Bronchial epithelial cell (primary cell): ENCODE results near the gene POLN. TPM values are rescaled to one million over a fixed set of nuclear protein-coding genes. Genes with fewer than 3 reads are reported as not detected.

Experiments
- DNase-seq: peaks from one replicate; pipeline ENCODE4 v3.0.0-alpha.2; 2010; ENCODE audit warnings: low read depth
- FAIRE-seq: peaks from 2 replicates; lab custom pipeline; 2011; peaks lifted over from hg19 to GRCh38; lab: Jason Lieb, UNC
- H3K27me3 ChIP-seq: 2 replicates; pipeline ENCODE4 v1.5.1; 2011; ENCODE audit warnings: low read length; ENCODE audit not compliant: control insufficient read depth, insufficient read depth
- H3K36me3 ChIP-seq: 2 replicates; pipeline ENCODE4 v1.5.1; 2011; ENCODE audit warnings: low read length; ENCODE audit not compliant: control insufficient read depth, insufficient read depth
- H3K4me3 ChIP-seq: 2 replicates; pipeline ENCODE4 v1.5.1; 2011; ENCODE audit warnings: mild to moderate bottlenecking, low read depth, low read length, control low read depth
- total RNA-seq: library from RNA; depleted of rRNA; stranded (reverse); fragments of >200 nt; gene quantifications from 2 replicates; pipeline ENCODE4 v1.2.1, GENCODE V29; 2014
- TF ChIP-seq, protein P1 (sequence below): IDR thresholded peaks from 2 replicates; pipeline ENCODE4 v1.5.1; 2011; ENCODE audit warnings: mild to moderate bottlenecking, moderate library complexity, low read length, control low read depth, inconsistent platforms; ENCODE audit not compliant: insufficient read depth, severe bottlenecking

The POLN gene
- total RNA-seq, 1 donor from 2014 or later, result 1.6 TPM

DNA sequence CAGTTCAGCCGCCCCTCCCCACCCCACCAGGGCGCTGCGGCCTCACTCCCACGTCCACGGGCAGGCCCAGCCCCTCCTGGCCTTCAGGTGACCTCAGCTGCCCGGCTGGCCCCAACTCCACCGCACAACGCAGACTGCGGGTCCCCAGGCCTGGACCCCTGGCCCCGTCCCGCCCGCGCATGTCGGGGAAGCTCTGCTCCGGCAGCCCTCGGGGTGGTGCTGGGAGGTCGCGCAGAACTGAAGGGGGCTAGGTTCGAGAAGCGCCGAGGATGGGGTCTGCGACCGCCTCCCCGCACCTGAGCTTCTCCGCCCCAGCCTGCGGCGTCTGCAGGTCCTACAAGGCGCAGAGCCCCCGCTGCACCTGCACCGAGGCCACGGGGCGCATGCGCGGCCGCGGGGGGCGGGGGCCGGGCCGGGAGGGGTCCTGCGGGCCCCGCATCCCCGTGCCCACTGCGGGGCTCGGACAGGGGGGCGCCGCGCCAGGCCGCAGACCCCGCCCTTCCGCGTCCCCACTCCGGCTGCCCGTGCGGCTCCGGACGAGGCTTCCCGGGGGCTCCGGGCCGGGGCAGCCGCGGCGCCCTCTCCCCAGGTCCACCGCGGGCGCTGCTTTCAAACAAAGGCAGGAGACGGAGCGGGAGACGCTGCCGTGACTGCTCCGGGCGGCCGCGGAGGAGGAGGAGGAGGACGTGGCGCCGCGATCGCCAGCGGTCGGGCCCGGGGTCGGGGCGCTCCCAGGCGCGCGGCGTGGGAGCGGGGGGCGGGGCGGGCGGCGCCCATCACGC is 183.5 kb downstream of the POLN start:
- Histone ChIP-seq H3K27me3 (peaks cover 15% of the 10 kb centered on the region), H3K36me3 (no peaks in the 10 kb centered on the region), H3K4me3 (no peak overlapping the region)
- no peak for FAIRE-seq
- TF ChIP-seq, protein P1, sequence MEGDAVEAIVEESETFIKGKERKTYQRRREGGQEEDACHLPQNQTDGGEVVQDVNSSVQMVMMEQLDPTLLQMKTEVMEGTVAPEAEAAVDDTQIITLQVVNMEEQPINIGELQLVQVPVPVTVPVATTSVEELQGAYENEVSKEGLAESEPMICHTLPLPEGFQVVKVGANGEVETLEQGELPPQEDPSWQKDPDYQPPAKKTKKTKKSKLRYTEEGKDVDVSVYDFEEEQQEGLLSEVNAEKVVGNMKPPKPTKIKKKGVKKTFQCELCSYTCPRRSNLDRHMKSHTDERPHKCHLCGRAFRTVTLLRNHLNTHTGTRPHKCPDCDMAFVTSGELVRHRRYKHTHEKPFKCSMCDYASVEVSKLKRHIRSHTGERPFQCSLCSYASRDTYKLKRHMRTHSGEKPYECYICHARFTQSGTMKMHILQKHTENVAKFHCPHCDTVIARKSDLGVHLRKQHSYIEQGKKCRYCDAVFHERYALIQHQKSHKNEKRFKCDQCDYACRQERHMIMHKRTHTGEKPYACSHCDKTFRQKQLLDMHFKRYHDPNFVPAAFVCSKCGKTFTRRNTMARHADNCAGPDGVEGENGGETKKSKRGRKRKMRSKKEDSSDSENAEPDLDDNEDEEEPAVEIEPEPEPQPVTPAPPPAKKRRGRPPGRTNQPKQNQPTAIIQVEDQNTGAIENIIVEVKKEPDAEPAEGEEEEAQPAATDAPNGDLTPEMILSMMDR, result no peak
- no peak for DNase-seq

DNA sequence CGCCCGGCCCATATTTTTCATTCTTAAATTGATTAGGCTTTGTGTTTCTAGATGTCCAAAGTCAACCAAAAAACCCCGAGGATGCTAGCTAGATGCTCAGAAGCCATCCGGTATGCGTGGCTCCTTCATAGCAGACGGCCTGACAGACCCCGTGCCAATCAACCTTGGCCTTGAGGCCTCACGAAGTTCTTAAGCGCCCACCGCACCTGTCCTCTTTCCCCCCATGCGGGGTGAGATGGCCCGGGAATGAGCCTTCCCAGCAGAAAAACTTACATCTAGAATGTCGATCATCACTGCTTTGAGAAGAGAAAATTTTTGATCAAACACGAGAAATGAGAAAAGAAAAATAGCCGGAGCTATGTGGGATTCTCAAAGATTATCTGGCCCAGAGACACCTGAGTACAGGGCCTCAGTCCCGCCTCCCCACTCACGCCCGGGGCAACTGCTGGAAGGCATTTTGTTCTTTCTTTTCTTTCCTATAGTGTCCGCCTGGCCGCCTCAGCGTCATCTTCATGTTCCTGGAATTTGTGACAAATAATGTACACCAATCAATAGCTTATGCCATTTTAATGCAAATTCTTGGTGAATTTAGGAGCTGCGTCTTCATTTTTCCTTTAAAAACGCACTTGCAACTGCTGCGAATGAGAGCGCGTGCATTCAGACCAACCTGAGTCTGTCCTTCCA is 184.4 kb downstream of the POLN start:
- peaks cover 15% of the 10 kb centered on the region for H3K27me3 ChIP-seq
- H3K4me3 ChIP-seq, result no peak overlapping the region
- DNase-seq, result no peak
- TF ChIP-seq, protein P1, result no peak
- no peak for FAIRE-seq
- H3K36me3 ChIP-seq, result no peaks in the 10 kb centered on the region

DNA sequence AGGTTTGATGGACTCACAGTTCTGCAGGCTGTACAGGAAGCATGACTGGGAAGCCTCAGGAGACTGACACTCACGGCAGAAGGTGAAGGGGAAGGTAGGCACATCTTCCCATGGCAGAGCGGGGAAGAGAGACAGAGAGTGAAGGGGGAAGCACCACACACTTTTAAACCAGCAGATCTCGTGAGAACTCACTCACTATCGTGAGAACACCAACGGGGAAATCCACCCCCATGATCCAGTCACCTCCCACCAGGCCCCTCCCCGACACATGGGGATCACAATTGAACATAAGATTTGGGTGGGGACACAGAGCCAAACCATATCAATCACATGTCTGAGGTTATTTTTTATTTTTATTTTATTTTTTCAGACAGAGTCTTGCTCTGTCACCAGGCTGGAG is 187.7 kb downstream of the POLN start:
- DNase-seq (no peak), FAIRE-seq (no peak)
- TF ChIP-seq, protein P1, result no peak
- H3K36me3 ChIP-seq, result no peaks in the 10 kb centered on the region
- H3K27me3 ChIP-seq, result peaks cover 13% of the 10 kb centered on the region
- no peak overlapping the region for H3K4me3 ChIP-seq

DNA sequence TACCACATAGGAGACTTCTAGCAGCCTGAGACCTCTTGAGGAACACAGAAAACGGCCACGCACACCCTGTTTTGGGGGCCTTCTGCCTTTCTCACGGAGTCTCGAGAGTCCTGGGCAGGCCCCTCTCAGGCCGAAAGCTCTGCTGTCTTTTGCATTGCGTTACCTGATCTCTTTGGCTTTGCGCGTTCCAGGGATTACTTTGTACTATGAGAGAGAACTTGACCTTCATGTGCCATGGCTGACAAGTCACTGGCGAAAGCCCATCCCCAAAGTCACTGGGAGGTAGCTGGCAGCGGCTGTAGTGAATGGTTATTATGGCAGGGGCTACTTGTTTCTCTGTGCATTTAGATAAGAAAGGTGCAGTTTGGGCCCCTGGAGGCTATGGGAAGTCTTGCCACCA is 190.8 kb downstream of the POLN start:
- no peak overlapping the region for H3K4me3 ChIP-seq
- H3K36me3 ChIP-seq, result no peaks in the 10 kb centered on the region
- TF ChIP-seq, protein P1, result no peak
- no peaks in the 10 kb centered on the region for H3K27me3 ChIP-seq
- DNase-seq (no peak), FAIRE-seq (no peak)

DNA sequence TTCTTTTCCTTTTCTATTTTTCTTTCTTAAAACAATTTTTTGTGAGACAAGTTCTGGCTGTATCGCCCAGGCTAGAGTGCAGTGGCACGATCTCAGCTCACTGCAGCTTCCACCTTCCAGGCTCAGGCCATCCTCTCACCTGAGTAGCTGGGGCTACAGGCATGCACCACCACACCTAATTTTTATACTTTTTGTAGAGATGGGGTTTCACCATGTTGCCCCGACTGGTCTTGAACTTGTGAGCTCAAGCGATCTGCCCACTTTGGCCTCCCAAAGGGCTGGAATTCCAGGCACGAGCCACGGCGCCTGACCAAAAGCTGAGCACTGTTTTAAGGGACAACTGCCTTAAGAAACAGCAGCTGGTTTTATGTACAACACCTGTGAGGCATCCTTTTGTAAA is 192.1 kb downstream of the POLN start:
- H3K36me3 ChIP-seq, result no peaks in the 10 kb centered on the region
- TF ChIP-seq, protein P1, result no peak
- FAIRE-seq (no peak), DNase-seq (no peak)
- H3K27me3 ChIP-seq, result no peaks in the 10 kb centered on the region
- no peak overlapping the region for H3K4me3 ChIP-seq
